Stimulated activated CD8-positive, alpha-beta memory T cell treated with anti-CD3 and anti-CD28 coated beads, Interleukin-12 subunit alpha, Interleukin-12 subunit beta, amount 100 ng/mL, for 1 hour (primary cell): ENCODE measurements around the gene BOLA3.
"Not testable (repeated sequence)": the region's sequence is repeated elsewhere in the genome, so short reads cannot be mapped to it uniquely, and the experiment has no call there.

ENCODE experiments used
- DNase-seq: peaks from one replicate; pipeline ENCODE4 v3.0.0-alpha.2; 2020; ENCODE audit warnings: low read depth

The BOLA3 gene

DNA sequence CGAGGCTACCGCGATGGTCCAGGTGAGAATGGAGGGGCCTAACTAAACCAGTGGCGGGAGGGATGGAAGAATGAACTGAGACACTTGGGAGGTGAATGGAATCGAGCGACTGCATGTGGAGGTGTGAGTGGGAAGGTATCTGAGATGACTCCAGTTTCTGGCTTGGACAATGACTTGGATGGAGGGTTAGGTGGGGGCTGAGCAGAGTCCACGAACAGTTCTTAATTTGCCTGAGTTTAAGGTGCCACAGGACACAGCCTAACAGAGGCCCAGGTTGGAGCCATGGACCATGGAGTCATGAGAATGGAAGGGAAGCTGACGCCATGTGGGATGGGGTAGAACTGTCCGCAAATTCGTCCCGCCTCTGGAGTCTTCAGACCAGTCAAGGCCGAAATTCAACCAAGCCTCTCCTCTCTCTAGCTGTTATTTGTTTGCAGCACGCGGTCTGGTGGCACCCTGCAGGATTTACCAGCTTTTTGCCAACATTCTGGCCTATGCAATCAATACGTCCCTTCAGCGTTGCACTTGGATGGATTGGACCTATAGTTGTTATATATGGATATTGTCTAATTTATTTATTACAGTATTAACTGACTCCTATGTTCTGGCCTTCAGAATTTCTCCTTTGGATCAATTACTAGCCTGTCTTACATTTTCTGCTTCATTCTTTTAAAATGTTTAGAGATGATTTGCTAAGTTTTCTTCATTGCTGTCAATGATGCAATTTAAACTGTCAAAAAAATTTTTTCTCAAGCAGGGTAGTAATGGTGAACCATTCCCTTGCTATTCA, 940 bp upstream of the BOLA3 start:
- DNase-seq, result no peak

DNA sequence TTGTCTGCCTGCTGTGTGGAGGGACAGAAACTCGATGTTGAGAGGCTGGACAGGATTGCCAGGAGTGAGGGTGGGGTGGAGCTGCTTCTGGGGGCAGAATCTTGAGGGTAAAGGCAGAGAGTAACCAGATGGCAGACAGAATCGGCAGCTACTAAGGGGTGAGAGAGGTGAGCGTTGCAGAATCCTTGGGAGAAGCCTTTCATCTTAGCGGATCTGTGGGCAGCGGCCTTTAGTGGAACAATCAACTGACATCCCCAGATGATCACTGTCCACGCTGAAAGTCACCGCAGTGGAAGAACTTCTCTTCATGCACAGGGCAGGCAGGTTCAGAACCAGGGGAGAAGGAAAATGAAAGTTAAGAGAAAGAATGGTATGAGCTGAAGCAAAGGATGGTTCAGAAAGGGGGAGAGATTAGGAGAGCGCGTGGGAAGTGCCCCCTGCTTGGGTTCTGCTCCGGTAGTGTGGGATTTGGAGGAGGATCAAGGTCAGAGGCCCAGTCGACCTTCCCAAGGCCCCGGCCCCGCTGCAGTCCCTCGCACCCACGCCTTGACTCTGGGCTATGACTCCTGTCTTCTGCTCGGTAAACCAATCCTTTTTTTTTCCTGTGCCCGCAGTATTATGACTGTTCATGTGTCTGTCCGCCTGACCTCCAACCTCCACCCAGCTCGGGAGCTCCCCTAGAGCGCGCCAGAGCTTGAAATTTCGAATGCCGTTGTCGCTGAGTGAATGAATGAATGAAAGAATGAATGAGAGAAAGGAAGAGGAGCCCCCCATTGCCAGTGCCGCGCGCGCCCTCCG, 584 bp downstream of the BOLA3 start:
- peak; percentile 10 for DNase-seq

DNA sequence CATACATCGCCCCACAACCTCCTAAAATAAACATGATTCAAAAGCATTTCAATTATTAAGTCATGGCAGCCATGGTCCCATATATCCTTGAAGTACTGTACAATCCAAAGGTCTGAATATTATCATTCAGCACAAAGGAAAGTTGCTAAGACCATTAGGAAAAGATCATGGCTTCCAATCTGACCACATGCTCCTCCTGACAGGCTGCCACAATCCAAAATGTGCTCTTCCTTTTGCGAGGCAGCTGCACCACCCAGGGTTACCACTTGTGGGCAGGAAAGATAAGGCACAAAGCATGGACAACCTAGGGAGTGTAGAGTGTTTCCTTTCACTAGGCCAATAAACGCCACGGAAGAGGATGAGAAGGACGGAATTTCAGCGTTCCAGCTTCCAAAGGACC, 5.4 kb downstream of the BOLA3 start:
- DNase-seq, result no peak

DNA sequence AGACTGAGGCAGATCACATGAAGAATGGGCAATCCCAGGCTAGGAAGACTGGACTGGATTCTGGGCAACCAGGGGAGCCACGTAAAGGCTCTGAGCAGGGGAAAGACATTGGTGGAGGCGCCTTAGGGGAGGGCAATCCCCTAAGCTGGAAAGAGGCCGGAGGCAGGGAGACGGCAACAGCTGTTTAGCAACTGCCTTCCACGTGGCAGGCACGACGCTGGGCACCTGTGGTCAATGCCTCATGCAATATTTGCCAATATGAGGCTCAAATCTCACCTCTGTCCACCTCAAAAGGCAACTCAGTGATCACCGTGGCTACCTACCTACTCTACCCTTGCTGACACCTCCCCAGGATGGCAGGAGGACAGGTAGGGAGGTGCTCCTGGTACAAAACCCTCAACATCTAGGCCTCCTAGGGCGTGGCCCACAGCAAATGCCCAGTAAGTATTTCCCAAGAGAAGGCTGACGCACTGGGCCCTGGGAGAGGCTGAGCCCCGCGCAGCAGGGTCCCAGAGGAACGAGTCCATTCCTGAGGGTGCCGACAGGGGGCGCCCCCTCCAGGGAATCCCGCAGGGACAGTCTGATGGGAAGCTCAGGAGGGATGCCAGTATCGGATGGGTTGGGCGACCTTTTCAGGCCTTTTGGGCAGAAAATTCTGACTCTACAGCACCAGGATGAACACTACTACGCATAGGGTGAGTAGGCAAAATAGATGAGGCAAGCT, 8.9 kb downstream of the BOLA3 start:
- no peak for DNase-seq

DNA sequence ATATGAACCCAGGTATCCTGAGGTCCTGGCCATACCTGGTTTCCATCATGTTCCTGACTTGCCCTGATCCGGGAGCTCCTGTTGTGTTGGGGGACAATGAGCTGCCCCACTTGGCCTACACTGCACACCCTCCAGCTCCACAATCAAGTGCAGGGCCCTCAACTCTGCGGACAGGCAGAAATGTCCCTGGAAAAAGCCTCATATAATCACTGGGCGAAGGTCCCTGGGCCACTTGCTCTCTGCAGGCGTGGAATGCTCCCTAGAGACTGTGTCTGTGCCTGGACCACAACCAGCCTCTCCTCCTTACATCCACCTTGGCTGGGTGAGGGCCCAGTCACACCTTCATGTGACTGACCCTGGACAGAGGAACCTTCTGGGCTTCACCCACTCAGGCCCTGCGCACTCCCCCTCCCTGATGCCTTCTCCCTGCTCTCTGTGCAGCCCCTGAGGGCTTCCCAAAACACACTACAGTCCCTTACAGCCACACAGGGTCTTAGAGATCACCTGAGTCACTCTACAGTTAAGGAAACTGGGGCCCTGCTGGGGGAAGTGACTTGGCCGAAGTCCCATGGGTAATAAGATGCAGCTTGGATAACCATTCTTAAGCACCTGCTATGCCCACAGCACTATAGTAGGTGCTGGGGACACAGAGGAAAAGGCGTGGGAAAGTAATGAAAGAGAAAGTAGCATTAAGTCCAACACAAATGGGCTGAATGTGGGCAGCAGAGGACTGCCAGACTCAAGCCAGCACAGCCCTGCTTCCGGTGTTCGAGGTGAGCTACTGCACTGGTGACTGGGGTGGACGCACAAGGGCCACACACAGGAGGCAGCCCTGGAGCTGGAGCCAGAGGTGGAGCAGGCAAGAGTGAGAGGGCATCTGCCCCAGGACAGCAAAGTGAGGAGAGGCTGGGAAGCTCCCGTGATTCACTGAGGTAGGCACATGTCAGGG, 9.8 kb downstream of the BOLA3 start:
- no peak for DNase-seq

DNA sequence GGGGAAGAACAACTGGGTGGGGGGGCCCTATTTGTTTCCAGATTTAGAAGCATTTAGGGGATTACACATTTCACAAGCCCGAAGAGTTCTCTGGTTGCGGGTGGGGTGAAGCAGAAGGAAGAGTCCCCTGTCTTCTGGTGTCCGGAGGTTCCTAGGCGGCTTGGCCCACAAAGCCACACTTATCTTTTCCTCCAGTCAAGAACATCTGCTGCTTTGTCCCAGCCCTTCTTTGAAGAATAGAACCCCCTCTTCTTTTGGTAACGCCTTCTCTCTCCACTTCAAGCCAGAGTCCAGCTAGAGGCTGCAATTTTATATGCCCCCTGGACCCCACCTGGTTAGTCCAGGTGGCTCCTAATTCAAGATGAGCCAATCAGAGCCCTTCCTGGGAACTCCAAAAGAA, 15.8 kb downstream of the BOLA3 start:
- DNase-seq, result no peak

DNA sequence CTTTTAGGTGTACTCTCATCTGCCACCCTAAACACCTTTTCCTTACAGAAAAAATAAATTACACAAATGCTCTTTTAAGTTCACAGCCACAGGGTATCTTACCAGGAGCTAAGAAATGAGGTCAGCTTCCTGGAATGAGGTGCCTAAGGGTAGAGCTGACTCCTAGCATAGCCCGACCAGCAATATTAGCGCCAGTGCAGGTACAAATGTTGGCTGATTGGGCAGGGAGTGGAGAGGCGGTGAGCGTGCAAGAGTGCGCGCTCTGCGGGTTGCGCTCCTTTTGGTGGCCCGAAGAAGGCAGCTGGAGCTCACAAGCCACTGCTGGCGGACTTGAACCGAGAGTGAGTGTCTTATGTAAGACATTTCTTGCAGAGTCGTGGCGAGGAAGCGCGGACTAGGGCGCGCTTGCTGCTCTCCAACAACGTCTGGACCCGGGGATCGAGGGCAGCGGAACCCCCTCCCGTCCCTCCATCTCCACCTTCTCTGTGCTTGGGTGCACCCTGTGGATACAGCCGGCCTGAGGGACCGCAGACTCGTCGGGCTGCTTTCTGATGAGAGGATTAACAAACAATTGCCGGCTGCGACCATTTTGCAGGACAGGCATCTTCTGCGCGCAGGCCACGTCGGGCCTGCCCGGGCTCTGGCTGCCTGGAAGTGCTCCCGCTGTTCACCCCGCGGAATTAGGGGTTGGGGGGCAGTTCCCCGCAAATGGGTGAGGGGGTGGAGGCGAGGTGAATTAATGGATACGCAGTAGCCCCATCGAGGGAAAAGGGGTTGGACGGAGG, 17.3 kb downstream of the BOLA3 start:
- DNase-seq, result no peak

DNA sequence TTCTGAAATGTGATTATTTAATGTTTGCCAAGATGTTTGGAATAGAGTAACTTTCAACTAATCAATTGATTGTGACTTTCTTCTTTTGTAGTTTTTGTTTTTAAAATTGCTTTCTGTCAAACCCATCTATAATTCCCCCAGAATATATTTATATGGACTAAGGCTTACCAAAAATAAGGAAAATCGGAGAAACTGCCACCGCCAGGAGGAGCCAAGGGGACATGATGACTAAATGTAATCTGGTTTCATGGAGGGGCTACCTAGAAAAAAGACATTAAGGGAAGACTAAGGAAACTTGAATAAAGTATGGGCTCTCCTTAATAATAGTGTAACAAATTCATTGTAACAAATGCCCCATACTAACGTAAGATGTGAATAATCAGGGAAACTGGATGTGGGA, 19.5 kb downstream of the BOLA3 start:
- DNase-seq, result no peak

DNA sequence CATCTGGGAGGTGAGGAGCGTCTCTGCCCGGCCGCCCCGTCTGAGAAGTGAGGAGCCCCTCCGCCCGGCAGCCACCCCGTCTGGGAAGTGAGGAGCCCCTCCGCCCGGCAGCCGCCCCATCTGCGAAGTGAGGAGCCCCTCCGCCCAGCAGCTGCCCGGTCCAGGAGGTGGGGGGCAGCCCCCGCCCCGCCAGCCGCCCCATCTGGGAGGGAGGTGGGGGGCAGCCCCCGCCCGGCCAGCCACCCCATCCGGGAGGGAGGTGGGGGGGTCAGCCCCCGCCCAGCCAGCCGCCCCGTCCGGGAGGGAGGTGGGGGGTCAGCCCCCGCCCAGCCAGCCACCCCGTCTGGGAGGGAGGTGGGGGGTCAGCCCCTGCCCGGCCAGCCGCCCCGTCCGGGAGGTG, 23.8 kb downstream of the BOLA3 start:
- not testable (repeated sequence) for DNase-seq

DNA sequence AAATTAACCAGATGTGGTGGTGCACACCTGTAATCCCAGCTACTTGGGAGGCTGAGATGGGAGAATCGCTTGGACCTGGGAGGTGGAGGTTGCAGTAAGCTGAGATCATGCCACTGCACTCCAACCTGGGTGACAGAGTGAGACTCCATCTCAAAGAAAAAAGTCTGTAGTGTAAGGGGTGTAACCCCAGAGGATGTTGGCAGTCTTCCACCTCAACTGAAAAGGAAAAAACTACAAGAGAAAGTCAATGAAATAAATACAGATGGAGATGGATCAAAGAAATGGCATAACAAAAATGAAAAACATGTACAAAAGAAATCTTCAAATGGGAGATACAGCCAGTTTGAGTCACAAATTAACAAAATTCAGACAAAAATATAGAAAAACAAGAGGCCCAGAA, 25.9 kb downstream of the BOLA3 start:
- DNase-seq, result not testable (repeated sequence)

DNA sequence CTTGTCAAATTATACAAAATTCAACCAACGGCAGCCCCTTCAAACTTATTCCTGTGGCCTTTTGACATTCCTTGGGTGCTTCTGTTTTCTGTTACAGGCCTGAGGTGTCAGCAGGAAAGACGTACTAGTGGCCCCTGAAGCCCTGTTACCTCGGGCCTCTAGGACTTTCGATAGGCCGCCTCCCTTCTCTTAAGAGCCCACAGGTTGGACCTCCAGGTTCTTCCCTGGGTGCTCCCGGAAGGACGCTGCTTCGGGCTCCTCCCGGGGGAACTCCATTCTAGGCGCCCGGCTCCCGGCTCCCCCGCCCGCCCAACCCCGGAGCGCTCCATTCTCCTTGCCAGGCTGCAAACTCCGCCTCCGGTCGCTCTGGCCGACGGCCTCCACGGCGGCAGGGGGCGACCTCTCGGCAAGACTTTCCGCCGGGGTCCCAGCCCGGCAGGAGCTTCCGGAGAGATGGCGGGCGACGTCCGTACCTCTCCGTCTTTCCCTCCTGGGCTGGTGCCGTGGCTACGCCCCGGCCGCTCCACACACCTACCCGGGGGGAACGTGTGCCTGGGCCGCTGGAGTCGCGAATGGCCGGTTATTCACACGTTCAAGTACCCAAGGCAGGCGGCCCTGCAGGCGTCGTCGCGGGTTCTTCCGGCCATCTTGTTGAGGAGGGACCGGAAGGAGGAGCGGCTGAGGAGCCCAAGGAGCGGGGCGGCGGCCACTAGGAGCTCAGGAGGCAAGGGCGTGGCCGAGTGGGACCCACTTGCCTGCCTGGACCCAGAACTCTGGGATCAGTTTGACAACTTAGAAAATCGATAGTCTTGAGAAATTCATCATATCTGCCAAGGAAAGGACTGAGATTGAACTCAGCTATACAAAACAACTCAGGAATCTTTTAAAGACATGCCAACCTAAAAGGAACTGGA, 27.5 kb downstream of the BOLA3 start:
- DNase-seq, result peak; percentile 67

DNA sequence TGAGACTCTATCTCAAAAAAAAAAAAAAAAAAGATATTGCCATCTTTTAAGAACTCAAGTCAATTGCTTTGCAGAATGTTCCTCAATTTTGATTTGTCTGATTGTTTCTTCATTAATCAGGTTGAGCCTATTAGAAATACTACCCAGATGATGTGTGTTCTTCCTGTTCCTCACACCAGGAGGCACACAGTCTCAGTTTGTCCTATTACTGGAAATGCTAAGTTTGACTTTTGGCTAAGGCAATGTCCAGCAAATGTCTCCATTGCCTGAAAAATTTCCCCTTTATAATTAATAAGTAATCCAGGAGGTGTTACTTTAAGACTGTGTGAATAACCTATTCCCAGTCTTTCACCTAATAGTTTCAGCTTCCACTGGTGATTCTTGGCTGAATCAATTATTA, 28.4 kb downstream of the BOLA3 start:
- DNase-seq, result no peak

DNA sequence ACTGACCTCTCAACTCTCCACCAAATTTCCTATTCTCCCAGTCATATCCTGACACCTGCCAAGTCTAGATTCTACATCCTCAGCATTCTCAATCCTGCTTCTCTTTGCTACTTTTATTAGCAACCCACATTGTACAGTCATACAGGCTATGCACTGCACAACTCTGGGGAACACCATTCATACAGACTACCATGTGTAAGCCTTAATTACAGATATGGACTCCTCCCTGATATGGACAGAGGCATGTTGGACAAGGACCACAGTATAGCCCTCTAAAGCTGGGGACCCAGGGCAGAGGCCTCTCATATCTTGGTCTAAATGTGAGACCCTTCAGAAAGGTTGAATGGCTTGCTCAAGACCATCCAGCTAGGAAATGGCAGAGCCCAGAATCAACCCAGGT, 36.3 kb downstream of the BOLA3 start:
- no peak for DNase-seq

DNA sequence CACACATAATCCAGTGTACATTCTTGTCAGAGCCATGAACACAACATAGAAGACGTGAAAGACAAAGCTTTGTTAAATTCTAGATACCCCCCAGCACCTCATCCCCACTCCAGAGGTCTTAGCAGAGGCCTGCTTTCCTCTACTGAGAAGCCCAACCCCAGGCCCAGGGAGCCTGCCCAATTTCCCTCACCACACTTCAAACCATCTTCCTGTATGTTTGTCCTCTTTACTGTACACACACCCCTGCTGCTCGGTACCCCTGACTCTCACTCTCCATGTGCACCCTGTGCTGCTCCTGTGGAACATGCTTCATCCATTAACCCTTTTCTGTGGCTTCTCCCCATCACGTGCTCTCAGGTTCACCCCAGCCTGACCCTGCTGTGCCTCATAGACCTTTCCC, 37.2 kb downstream of the BOLA3 start:
- DNase-seq, result no peak

DNA sequence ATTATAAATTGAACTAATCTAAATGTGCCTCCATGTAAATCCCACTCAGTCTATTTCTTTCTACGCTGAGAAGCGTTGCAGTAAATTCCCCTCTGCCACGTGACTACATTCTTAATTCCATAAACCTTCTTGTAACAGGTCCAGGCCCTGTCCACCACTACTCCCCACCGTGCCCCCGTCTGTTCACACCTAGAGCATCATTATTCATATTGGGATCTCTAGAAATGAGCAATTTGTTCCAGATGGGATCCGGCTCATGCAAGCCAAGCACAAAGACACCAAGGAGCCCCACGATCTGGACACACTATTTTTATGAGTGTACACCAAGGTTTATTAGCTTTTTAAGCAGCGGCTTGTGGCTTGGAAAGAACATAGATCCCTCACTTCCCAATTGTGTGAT, 38.2 kb downstream of the BOLA3 start:
- no peak for DNase-seq

DNA sequence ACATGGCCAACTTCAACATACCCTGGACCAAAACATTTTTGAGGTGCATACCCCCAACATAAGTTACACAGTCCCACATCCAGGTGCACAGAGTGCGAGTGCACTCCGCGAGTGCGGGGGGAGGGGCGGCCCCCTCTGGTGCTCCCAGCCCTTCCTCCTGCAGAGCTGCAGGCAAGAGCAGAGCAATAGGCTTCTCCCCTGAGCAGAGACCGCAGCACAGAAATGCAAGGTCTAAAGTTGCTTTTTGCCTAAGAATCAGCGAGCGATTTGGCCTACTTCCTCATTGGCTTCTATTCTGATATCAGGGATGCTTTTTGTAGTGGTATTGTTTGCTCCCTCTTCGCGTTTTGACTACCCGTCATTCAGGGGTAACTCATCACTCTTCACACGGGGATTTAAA, 40.6 kb downstream of the BOLA3 start:
- DNase-seq, result no peak

DNA sequence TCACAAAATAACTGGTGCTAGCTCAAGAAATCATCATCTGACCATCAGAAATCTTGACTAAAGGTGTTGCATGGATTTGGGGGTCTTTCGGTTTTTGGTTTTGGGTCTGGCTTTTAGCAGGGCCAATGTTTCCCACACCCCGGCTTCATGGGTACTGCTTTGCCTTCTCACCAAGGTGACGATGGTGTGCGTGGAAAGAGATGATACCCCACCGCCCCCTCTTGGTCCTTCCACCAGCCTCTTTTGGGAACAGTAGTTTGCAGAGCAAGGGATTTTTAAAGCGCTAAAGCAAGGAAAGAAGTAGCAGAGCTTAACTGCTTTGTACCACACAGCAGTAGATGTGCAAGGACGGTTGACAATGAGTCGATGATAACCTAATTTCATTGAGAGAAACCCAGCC, 42.3 kb downstream of the BOLA3 start:
- no peak for DNase-seq

DNA sequence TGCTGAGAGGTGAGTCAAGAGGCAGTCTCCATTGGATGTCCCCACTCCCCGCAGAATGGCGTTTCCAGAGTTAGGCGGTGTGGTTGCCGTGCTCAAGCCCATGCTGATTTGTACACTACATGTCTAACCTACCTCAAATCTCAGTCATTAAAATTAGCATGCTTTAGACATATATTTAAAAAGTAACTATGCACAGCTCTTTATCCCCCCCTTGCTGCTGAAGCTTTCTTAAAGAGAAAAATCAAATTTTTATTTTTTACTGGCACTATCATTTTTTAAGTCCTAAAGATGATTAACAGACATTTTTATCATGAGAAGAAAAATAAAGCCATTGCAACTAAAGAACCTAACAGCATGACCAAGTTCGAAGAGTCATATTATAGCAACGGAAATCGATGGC, 42.9 kb downstream of the BOLA3 start:
- DNase-seq, result no peak

DNA sequence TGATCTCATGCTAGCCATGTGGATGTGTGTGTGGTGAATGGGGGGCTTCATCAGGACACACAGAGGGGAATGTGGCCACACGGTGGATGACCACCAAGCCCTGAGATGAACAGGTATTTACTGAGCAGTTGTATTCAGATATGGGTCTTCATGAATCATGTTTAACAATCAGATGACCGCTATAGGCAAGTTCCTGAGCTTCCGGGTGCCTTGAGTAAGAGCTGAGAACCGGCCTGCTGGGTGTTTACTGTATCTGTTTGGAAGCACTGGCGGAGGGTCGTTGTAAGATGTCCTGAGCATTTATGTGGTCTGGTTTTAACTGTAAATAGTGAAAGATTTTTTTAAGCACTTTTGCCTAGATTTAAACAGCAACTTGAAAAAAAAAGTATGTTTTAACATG, 43.9 kb downstream of the BOLA3 start:
- no peak for DNase-seq

DNA sequence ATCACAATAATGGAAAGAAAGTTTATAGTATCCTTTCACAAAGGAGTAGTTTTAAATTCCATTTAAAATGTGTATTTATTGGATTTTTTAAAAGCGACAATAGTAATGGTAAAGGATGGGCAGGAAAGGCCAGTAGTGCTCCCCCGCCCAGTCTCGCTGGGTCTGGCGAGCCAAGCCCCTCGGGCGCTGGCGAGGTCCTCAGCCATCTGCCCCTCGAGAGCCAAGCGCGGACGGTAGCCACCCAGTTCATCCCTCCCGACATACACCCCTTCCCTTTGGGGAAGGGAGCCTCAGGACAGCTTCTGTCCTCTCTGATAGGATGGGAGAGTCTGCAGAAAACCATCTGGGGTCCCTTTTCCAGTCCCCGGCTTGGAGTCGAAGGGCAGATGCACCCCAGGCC, 45.2 kb downstream of the BOLA3 start:
- no peak for DNase-seq
